Spleen (tissue), 11 donors: ENCODE data around the gene ACP7. TPM values are rescaled to one million over a fixed set of nuclear protein-coding genes. Genes with fewer than 3 reads are reported as not detected.
A peak's percentile ranks its signal among the peaks of the same experiment; 100 is the strongest.

ENCODE experiments used
- DNase-seq: peaks from one replicate; pipeline ENCODE4 v3.0.0-alpha.2; 2020
- H3K27ac ChIP-seq, 8 donors: fragments of 200-600 bp; sonication (generic) in 7 of 8; 1 replicate in 4 of 8; 2 replicates in 4 of 8; pipeline versions ENCODE4 v1.5.0 to v1.8.0; 2016 to 2021; ENCODE audit warnings: inconsistent platforms in 4 of 8, mild to moderate bottlenecking in 4 of 8, moderate library complexity in 1 of 8
- H3K27me3 ChIP-seq, 7 donors: fragments of 200-600 bp; sonication (generic) in 6 of 7; replicated peaks in 1 of 7; 1 replicate in 4 of 7; 2 replicates in 3 of 7; pipeline versions ENCODE4 v1.5.0 to v1.8.0; 2016 to 2021; ENCODE audit warnings: inconsistent platforms in 3 of 7, mild to moderate bottlenecking in 1 of 7
- H3K36me3 ChIP-seq, 6 donors: fragments of 200-600 bp; sonication (generic) in 5 of 6; 1 replicate in 4 of 6; 2 replicates in 2 of 6; pipeline versions ENCODE4 v1.5.0 to v1.8.0; 2016 to 2021; ENCODE audit warnings: inconsistent platforms in 2 of 6
- H3K4me1 ChIP-seq, 6 donors: fragments of 200-600 bp; sonication (generic) in 5 of 6; 1 replicate in 3 of 6; 2 replicates in 3 of 6; pipeline versions ENCODE4 v1.5.0 to v1.8.0; 2016 to 2021; ENCODE audit warnings: inconsistent platforms in 3 of 6
- H3K4me3 ChIP-seq, 8 donors: fragments of 200-600 bp; sonication (generic) in 7 of 8; 1 replicate in 4 of 8; 2 replicates in 4 of 8; pipeline versions ENCODE4 v1.5.0 to v1.8.0; 2016 to 2021; ENCODE audit warnings: inconsistent platforms in 4 of 8, mild to moderate bottlenecking in 4 of 8, moderate library complexity in 2 of 8
- H3K9me3 ChIP-seq, 8 donors: fragments of 200-600 bp; sonication (generic) in 7 of 8; 1 replicate in 4 of 8; 2 replicates in 4 of 8; pipeline versions ENCODE4 v1.5.0 to v1.8.0; 2016 to 2021; ENCODE audit warnings: inconsistent platforms in 4 of 8
- CTCF ChIP-seq, 11 experiments: fragments of 200-600 bp in 7 of 11; fragments of 450-650 bp in 4 of 11; sonication (generic) in 4 of 11; IDR thresholded peaks in 8 of 11; conservative IDR thresholded peaks in 3 of 11; 1 replicate in 7 of 11; 2 replicates in 4 of 11; pipeline versions ENCODE4 v1.4.0 to v1.8.0; 2016 to 2021; ENCODE audit warnings: antibody characterized with exemption in 11 of 11, inconsistent platforms in 4 of 11, mild to moderate bottlenecking in 1 of 11
- POLR2A ChIP-seq, 3 donors: fragments of 450-650 bp; IDR thresholded peaks; one replicate each; pipeline ENCODE4 v1.5.1; 2017; ENCODE audit warnings: antibody characterized with exemption in 3 of 3, mild to moderate bottlenecking in 1 of 3
- POLR2AphosphoS5 ChIP-seq, 3 donors: sonication (generic); formaldehyde crosslinking; IDR thresholded peaks; one replicate each; pipeline ENCODE4 v1.5.1; 2017; ENCODE audit warnings: antibody characterized with exemption in 3 of 3
- WGBS, 5 donors: extraction: QIAGEN DNeasy Blood & Tissue Kit in 3 of 5; methylation state at CpG; one replicate each; pipeline versions ENCODE4 v1.1.5 to v1.1.7; 2013 to 2018; 5-methylcytosine and 5-hydroxymethylcytosine counted together
- intact Hi-C: fragments of 100-400 bp; cut with DNase I; formaldehyde crosslinking; loops from one replicate; pipeline ENCODE4 v1.15.0; 2023; ENCODE audit warnings: low total_unique reads
- polyA plus RNA-seq, 3 donors: library from polyadenylated mRNA; stranded (reverse); fragments of 200-250 nt; gene quantifications; one replicate each; pipeline ENCODE4 v1.2.1, GENCODE V29; 2013
- total RNA-seq, 7 donors: library from RNA; depleted of rRNA in 3 of 7; stranded (reverse); fragments of >200 nt in 3 of 7; fragmentation: NEBNext Ultra II Directional in 4 of 7; extraction: Animal tissue kit (Norgen Biotek cat#: 25700) in 4 of 7; gene quantifications; one replicate each; pipeline versions ENCODE4 v1.1.0 to v1.2.1, GENCODE V29; 2016 to 2021
- donor health status: healthy with polysubstance abuse.
- donor health status: DM: no; HTN: no; CAD: no; lungs with moderate emphysema.
- donor health status: DM: no; HTN: no; CAD: no.
- donor health status: Bipolar disorder and iron deficiency.
- donor health status: healthy.
- donor health status: DM: no; HTN: no; CAD: no.
- donor health status: DM: yes; HTN: yes; CAD: no.

Gene ACP7
- total and polyA plus RNA-seq, 10 donors: not detected

DNA sequence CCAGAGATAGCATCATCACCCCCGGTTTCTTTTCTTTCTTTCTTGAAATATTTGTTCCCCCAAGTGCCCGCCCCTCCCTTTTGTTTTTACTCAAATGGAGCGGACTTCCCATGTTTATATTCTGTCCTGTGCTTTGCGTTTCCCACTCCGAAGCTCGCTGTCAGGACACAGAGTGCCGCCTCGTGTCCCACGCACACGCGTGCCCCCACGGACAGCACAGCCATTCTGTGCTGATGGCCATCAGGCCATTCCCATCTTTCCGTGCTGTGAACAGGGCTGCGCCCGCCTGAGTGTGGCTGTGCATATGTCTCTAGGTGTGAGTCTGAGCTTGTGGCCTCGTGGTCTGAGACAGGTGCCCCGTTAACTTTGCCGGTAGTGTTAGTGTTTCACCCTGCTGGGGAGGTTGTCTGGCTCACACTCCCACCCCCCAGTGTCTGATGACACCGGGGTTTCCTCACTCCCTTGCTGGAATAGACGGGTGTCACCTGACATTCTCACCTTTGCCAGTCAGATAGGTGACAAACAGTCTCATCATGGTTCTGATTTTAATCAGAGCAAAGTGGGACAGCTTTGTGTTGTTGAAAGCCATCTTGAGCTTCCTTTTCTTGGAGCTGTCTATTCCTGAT is 48.3 kb downstream of the ACP7 start:
- Histone ChIP-seq H3K27ac (no peak overlapping the region), H3K9me3 (no peaks in the 10 kb centered on the region), H3K27me3 (no peaks in the 10 kb centered on the region), H3K36me3 (no peaks in the 10 kb centered on the region), H3K4me3 (no peak overlapping the region), H3K4me1 (peaks cover 12 to 95% (median 66%) of the 10 kb centered on the region in 6 donors)
- no peak for TF ChIP-seq CTCF (IDR thresholded peaks at IDR 0.05 in 8 of 11, conservative IDR thresholded peaks at IDR 0.05 in 3 of 11)
- no peak for TF ChIP-seq POLR2A (IDR thresholded peaks at IDR 0.05)
- TF ChIP-seq POLR2AphosphoS5 (IDR thresholded peaks at IDR 0.05): peak in 2 of 3 donors; percentile 14
- no peak for DNase-seq
- intact Hi-C loops: no loop called here
- WGBS, 5 donors: 82 to 88% (median 83%) methylated on average over 20 of the region's 20 CpGs

- Histone ChIP-seq H3K9me3 (no peaks in the 10 kb centered on the region), H3K4me1 (peaks cover 12 to 93% (median 57%) of the 10 kb centered on the region in 6 donors), H3K27me3 (no peaks in the 10 kb centered on the region), H3K4me3 (peak overlapping the region in 1 of 8 donors; percentile 7), H3K27ac (peak overlapping the region in 5 of 8 donors; percentile 4 to 57 (median 34)), H3K36me3 (no peaks in the 10 kb centered on the region)
- no peak for DNase-seq
- 36 to 65% (median 38%) methylated on average over 22 to 23 of the region's 23 CpGs for WGBS, 5 donors
- intact Hi-C loops: no loop called here
- TF ChIP-seq POLR2AphosphoS5 (IDR thresholded peaks at IDR 0.05) (peak in 1 of 3 donors; percentile 22), CTCF (IDR thresholded peaks at IDR 0.05 in 8 of 11, conservative IDR thresholded peaks at IDR 0.05 in 3 of 11) (no peak), POLR2A (IDR thresholded peaks at IDR 0.05) (no peak)
Observed at GRCh38 chr19:39133431-39134270, 49.5 kb downstream of the ACP7 start.

DNA sequence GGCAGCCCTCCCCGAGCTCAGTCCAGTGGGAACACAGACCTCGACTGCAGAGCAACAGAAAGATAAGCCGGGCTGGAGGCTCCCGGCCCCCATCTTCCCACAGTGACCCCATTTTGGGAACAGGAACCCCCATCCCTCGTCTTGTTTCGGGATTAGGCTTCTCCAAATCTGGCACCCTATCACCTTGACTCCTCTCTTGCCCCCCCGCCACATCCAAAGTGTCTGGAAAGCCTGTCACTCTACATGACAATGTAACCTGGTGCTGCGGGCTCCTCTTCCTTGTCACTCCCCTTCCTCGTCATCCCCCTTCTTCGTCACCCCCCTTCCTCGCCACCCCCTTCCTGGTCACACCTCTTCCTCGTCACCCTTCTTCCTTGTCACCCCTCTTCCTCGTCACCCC is 51.5 kb downstream of the ACP7 start:
- no peaks in the 10 kb centered on the region for H3K27me3 ChIP-seq
- DNase-seq: no peak
- intact Hi-C loops: no loop called here
- H3K27ac ChIP-seq: no peak overlapping the region
- TF ChIP-seq POLR2A (IDR thresholded peaks at IDR 0.05) (no peak), CTCF (IDR thresholded peaks at IDR 0.05 in 8 of 11, conservative IDR thresholded peaks at IDR 0.05 in 3 of 11) (no peak), POLR2AphosphoS5 (IDR thresholded peaks at IDR 0.05) (no peak)
- H3K4me1 ChIP-seq: peaks cover 12 to 93% (median 50%) of the 10 kb centered on the region in 6 donors
- no peaks in the 10 kb centered on the region for H3K36me3 ChIP-seq
- H3K9me3 ChIP-seq: no peaks in the 10 kb centered on the region
- no peak overlapping the region for H3K4me3 ChIP-seq
- WGBS, 5 donors: 79 to 92% (median 87%) methylated on average over 13 of the region's 13 CpGs
